Iris pigment epithelial cell (primary cell): Measurements from ENCODE around the gene SAMHD1.
A peak's percentile ranks its signal among the peaks of the same experiment; 100 is the strongest.
"Not testable (repeated sequence)": the region's sequence is repeated elsewhere in the genome, so short reads cannot be mapped to it uniquely, and the experiment has no call there.

ENCODE experiments used
- DNase-seq: peaks from one replicate; pipeline ENCODE4 v3.0.0-alpha.2; 2011; ENCODE audit warnings: low read depth

The SAMHD1 gene

GRCh38 chr20:36951198-36951978, at the start of gene SAMHD1:
Gene SAMHD1, minus strand, starts transcription at chr20:36951708. Its CDS starts 65 bp downstream, at chr20:36951643.
- DNase-seq, result peak; percentile 98

GRCh38 chr20:37000171-37000570, 48.7 kb upstream of the SAMHD1 start:
- DNase-seq, result not testable (repeated sequence)

DNA sequence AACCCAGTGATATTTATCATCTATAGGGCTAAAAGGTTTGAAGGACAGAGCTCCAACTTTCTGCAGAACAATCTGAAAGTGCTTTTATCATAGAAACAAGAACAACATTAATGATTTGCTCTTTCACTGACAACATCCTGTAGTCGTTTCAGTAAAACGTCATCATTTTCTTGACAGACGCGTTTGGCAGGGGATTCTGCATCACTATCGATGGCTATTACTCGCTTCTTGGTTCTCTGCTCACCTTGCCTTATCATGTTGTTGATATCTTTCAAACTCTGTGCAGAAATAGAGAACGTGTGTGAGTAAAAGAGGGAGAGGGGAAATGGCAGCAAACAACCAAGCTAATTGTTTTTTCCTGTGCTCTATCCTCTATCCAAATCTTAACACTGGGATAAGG, 47.1 kb upstream of the SAMHD1 start:
- no peak for DNase-seq

- DNase-seq, result no peak
Observed at GRCh38 chr20:36997121-36997520, 45.6 kb upstream of the SAMHD1 start.

DNA sequence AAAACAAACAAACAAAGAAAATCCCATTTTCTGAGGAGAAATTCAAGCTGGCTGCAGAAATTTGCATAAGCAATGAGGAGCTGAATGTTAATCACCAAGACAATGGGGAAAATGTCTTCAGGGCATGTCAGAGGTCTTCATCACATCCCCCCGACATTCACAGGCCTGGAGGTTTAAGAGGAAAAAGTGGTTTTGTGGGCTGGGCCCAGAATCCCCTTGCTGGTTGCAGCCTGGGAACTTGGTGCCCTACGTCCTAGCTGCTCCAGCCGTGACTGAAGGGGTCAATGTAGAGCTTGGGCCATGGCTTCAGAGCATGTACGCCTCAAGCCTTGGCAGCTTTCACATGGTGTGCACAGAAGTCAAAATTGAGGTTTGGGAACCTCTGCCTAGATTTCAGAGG, 42.7 kb upstream of the SAMHD1 start:
- DNase-seq, result not testable (repeated sequence)

DNA sequence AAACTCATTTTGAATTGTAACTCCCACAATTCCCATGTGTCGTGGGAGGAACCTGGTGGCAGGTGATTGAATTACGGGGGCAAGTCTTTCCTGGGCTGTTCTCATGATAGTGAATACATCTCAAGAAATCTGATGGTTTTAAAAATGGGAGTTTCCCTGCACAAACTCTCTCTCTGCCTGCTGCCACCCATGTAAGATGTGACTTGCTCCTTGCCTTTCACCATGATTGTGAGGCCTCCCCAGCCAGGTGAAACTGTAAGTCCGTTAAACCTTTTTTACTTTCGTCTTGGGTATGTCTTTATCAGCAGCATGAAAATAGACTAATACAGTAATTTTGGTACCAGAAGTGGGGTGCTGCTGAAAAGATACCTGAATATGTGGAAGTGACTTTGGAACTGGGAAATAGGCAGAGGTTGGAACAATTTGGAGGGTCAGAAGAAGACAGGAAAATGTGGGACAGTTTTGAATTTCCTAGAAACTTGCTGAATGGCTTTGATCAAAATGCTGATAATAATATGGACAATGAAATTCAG, 41.4 kb upstream of the SAMHD1 start:
- DNase-seq, result no peak

GRCh38 chr20:36991703-36992102, 40.2 kb upstream of the SAMHD1 start:
- no peak for DNase-seq

DNA sequence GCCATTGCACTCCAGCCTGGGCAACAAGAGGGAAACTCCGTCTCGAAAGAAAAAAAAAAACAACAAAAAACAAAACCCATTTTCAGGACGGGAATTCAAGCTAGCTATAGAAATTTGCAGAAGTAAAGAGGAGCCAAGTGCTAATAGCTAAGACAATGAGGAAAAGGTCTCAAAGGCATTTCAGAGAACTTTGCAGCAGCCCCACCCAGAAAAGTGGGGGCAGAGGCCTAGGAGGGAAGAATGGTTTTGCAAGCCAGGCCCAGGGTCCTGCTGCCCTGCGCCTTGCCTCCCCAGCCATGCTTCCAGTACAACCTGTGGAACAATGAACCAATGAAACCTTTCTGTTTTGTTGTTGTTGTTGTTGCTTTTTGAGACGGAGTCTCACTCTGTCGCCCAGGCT, 38.3 kb upstream of the SAMHD1 start:
- DNase-seq, result no peak

DNA sequence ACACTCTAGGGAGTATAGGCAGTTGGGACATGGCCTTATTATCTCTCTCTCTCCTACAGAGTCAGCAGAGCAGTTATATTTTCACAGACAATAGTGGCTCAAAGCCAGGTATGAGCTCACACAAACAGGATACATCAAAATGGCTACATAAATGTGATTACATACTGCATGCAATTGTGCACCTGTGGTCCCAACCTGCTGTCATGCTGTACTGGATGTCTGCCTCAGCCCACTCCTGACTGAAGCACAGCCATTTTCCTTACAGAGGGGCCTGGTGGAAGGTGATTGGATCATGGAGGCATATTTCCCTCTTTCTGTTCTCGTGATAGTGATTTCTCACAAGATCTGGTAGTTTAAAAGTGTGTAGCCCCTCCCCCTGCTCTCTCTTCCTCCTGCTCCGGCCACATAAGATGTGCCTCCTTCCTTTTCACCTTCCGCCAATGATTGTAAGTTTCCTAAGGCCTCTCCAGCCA, 37.0 kb upstream of the SAMHD1 start:
- peak; percentile 34 for DNase-seq

- no peak for DNase-seq
Observed at GRCh38 chr20:36984257-36984638, 32.7 kb upstream of the SAMHD1 start.

GRCh38 chr20:36975099-36975818, 23.8 kb upstream of the SAMHD1 start:
- DNase-seq, result no peak

DNA sequence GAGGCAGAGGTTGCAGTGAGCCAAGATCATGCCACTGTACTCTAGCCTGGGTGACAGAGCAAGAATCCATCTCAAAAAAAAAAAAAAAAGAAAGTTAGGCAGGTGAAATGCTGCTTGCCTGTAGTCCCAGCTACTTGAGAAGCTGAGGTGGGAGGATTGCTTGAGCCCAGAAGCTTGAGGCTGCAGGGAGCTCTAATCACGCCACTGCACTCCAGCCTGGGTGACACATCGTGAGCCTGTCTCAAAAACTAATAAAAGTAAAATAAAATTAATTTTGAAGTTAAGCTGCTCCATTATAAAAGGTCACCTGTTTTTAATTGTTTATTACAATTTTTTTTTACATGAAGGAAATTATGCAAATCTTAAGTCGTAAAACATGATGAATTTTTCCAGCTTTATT, 23.2 kb upstream of the SAMHD1 start:
- DNase-seq, result no peak

DNA sequence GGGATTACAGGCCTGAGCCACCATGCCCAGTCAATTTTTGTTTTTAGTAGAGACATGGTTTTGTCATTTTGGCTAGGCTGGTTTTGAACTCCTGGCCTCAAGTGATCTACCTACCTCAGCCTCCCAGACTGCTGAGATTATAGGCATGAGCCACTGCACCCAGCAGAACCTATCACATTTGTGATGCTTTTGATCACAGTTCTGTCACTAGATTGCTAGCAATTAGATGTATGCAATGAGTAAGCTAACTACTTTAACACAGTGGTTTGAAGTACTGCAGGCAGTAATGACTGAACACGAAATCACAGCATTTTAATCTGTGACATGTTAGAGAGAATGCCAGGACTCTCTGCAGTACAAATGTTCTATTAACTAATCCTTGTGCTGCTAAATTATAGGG, 19.6 kb upstream of the SAMHD1 start:
- DNase-seq, result no peak

DNA sequence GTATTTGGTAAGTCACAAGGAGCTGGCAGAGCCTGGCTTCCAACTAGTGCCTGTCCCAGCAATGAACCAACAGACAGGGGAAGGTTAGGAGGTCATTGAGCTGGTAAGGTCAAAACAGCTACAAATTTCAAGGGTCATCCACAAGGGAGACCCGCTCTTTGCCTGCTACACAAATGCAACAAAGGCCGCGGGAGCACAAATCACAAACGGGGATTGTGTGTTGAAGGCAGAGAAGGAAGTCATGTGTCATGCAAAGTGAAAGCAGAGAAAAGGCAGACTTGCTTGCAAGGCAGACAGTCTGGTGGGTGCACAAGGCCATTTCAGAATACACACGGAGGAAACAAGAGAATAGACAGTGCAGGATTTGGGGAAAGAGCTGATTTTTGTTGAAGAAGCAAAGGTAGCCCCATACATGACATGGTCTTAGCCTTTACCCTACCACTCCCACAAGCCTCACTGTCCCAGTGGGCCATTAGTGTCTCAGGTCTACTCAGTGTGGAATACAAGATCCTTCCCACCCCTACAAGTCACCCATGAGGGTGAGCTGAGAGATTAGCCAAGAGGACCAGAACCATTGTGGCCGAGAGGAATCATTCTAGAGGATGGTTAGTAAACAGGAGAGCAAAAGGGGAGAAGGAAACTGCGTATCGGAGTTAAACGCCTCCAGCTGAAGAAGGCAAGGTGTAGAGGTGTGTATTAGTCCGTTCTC, 18.1 kb upstream of the SAMHD1 start:
- no peak for DNase-seq

- DNase-seq, result no peak
Observed at GRCh38 chr20:36969051-36969450, 17.5 kb upstream of the SAMHD1 start.

- DNase-seq, result no peak
Observed at GRCh38 chr20:36967636-36968035, 16.1 kb upstream of the SAMHD1 start.

GRCh38 chr20:36966965-36967364, 15.5 kb upstream of the SAMHD1 start:
- DNase-seq, result not testable (repeated sequence)

GRCh38 chr20:36962354-36962941, 10.9 kb upstream of the SAMHD1 start:
- DNase-seq, result not testable (repeated sequence)

- peak; percentile 32 for DNase-seq
Observed at GRCh38 chr20:36959242-36959641, 7.7 kb upstream of the SAMHD1 start.

GRCh38 chr20:36957875-36958667, 6.6 kb upstream of the SAMHD1 start:
- DNase-seq, result no peak

DNA sequence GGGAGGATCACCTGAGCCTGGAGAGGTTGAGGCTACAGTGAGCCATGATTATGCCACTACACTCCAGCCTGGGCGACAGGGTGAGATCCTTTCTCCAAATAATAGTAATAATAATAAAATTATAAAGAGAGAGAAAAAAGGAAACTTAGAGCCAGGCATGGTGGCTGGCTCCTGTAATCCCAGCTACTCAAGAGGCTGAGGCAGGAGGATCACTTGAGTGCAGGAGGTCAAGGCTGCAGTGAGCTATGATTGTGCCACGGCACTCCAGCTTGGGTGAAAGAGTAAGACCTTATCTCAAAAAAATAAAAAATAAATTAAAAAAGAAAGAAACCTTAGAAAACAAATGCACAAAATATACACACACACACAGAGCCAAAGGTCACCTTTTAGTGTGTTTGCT, 5.2 kb upstream of the SAMHD1 start:
- DNase-seq, result no peak
